AG10803 (cell line): Measurements from ENCODE around the gene TRIM24.

ENCODE experiments used
- DNase-seq: peaks from one replicate; pipeline ENCODE4 v3.0.0; 2010; ENCODE audit warnings: low read depth
- H3K4me3 ChIP-seq: 2 replicates; pipeline ENCODE4 v1.5.1; 2011; ENCODE audit warnings: mild to moderate bottlenecking, low read length, control low read depth
- CTCF ChIP-seq: conservative IDR thresholded peaks from 2 replicates; pipeline ENCODE4 v1.5.1; 2011; ENCODE audit warnings: mild to moderate bottlenecking, low read length, control low read depth, inconsistent platforms

Gene TRIM24

GRCh38 chr7:138565071-138565450, 105.0 kb downstream of the TRIM24 start:
- TF ChIP-seq CTCF: no peak
- no peak overlapping the region for H3K4me3 ChIP-seq
- DNase-seq: no peak

GRCh38 chr7:138565451-138566114, 105.5 kb downstream of the TRIM24 start:
- no peak for TF ChIP-seq CTCF
- no peak overlapping the region for H3K4me3 ChIP-seq
- DNase-seq: peak; percentile 67

DNA sequence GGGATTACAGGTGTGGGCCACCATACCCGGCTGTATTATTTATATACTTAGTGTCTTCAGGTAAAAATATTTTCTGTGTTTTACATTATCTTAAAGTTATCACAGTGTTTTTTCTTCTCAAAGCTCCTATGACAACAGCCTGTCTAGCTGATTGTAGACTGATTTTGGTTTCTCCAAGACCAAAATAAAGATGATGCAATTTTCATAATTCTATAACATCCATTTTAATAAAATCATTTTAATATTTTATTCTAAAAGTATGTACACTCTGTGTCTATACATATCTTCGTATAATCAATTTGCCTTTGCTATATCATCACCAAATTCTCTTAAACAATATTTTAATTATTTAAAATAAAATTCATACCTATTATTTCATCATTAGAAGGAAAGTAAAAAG, 108.6 kb downstream of the TRIM24 start:
- no peak for TF ChIP-seq CTCF
- no peak for DNase-seq
- no peak overlapping the region for H3K4me3 ChIP-seq

DNA sequence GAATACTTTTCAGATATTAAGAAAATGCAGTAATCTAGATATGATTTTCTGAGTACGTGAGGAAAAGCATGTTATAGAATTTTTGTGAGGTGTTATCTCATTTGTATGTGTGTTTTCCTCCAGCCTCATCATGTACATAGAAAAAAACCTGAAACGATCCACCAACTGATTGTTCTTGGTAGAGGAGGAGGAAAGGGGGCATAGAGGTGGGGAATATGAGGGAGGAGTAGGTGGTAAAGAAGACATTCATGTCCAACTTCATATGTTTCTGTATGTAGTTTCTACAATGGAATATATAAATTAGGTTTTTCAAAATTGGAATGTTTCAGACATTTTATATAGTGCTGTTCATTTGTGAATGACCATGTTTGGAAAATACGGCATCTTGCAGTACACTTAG, 109.4 kb downstream of the TRIM24 start:
- no peak for DNase-seq
- TF ChIP-seq CTCF: no peak
- no peak overlapping the region for H3K4me3 ChIP-seq

DNA sequence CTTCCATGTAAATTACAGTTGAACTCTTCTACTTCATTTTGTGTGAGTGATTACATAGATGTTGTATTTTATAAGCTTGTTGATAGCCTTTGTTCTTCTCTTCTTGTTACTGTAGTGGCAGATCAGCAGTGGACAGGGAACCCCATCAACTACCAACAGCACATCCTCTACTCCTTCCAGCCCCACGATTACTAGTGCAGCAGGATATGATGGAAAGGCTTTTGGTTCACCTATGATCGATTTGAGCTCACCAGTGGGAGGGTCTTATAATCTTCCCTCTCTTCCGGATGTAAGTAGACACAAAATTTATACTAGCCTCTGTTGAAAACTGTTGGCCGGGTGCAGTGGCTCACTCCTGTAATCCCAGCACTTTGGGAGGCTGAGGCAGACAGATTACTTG, 110.7 kb downstream of the TRIM24 start:
- no peak for TF ChIP-seq CTCF
- no peak for DNase-seq
- H3K4me3 ChIP-seq: no peak overlapping the region

DNA sequence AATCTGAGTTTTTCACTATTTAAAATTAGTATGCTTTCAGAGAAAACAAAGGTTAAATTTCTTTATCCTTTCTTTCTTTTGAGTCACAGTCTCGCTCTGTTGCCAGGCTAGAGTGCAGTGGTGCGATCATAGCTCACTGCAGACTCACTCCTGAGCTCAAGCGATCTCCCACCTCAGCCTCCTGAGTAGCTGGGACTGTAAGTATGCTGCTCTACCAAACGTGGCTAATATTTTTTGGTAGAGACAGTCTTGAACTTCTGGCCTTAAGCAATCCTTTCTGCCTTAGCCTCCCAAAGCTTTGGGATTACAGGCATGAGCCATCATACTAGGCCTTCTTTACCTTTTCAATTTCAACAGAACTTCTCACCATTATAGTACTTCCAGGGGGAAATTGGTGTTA, 113.7 kb downstream of the TRIM24 start:
- no peak overlapping the region for H3K4me3 ChIP-seq
- TF ChIP-seq CTCF: no peak
- DNase-seq: no peak

- peak; percentile 18 for DNase-seq
- no peak for TF ChIP-seq CTCF
- no peak overlapping the region for H3K4me3 ChIP-seq
Measured at GRCh38 chr7:138575897-138576428, 115.9 kb downstream of the TRIM24 start.
